Esophagus squamous epithelium (tissue), 5 donors: Measurements from ENCODE around the gene MAP1A. TPM values are rescaled to one million over a fixed set of nuclear protein-coding genes. Genes with fewer than 3 reads are reported as not detected.

ENCODE experiments used
- DNase-seq: peaks from one replicate; lab custom pipeline; 2025; lab: John Stamatoyannopoulos, UW
- H3K27ac ChIP-seq, 4 donors: fragments of 200-600 bp; sonication (generic); one replicate each; pipeline ENCODE4 v1.5.1; 2016 to 2019; ENCODE audit warnings: mild to moderate bottlenecking in 1 of 4
- H3K27me3 ChIP-seq, 4 donors: fragments of 200-600 bp; sonication (generic); 1 replicate in 3 of 4; 2 replicates in 1 of 4; pipeline versions ENCODE4 v1.5.1 to v1.6.0; 2017 to 2021; ENCODE audit warnings: antibody characterized with exemption in 1 of 4
- H3K36me3 ChIP-seq, 3 donors: fragments of 200-600 bp; sonication (generic); one replicate each; pipeline ENCODE4 v1.5.1; 2016 to 2019
- H3K4me1 ChIP-seq, 3 donors: fragments of 200-600 bp; sonication (generic); one replicate each; pipeline ENCODE4 v1.5.1; 2017 to 2019
- H3K4me3 ChIP-seq, 4 donors: fragments of 200-600 bp; sonication (generic); 1 replicate in 3 of 4; 2 replicates in 1 of 4; pipeline ENCODE4 v1.5.1; 2016 to 2019; ENCODE audit warnings: mild to moderate bottlenecking in 2 of 4, moderate library complexity in 1 of 4
- H3K9me3 ChIP-seq, 3 donors: fragments of 200-600 bp; sonication (generic); one replicate each; pipeline ENCODE4 v1.5.1; 2016 to 2019
- CTCF ChIP-seq, 6 experiments: fragments of 450-650 bp in 4 of 6; fragments of 200-600 bp in 2 of 6; sonication (generic) in 2 of 6; IDR thresholded peaks; one replicate each; pipeline ENCODE4 v1.5.1; 2016 to 2019; ENCODE audit warnings: antibody characterized with exemption in 6 of 6, mild to moderate bottlenecking in 4 of 6, moderate library complexity in 4 of 6
- POLR2A ChIP-seq, 4 donors: fragments of 450-650 bp; IDR thresholded peaks; one replicate each; pipeline ENCODE4 v1.6.1; 2017; ENCODE audit warnings: antibody characterized with exemption in 4 of 4, mild to moderate bottlenecking in 4 of 4, moderate library complexity in 3 of 4
- WGBS, 2 donors: methylation state at CpG; one replicate each; pipeline ENCODE4 v1.1.5; 2018; 5-methylcytosine and 5-hydroxymethylcytosine counted together
- intact Hi-C: fragments of 100-400 bp; cut with DNase I; formaldehyde crosslinking; loops from one replicate; pipeline ENCODE4 v1.15.0; 2022
- total RNA-seq, 4 donors: library from RNA; depleted of rRNA; stranded (reverse); fragments of >200 nt; gene quantifications; one replicate each; pipeline ENCODE4 v1.1.0, GENCODE V29; 2016
- donor health status: DM: yes; HTN: yes; CAD: no.

Gene MAP1A
- total RNA-seq, 4 donors from 2014 or later: 0.53 to 5.9 (median 2.3) TPM

- Histone ChIP-seq H3K4me1 (peaks cover 6 to 51% (median 14%) of the 10 kb centered on the region in 3 donors), H3K36me3 (peaks cover 0 to under 1% (median 0%) of the 10 kb centered on the region in 3 donors), H3K27me3 (peaks cover 0 to 43% (median 0%) of the 10 kb centered on the region in 4 donors), H3K9me3 (no peaks in the 10 kb centered on the region), H3K27ac (peak overlapping the region in 3 of 4 donors; percentile 79 to 89 (median 84)), H3K4me3 (no peak overlapping the region)
- intact Hi-C loops: no loop called here
- WGBS, 2 donors: 33 to 45% methylated on average over 2 of the region's 2 CpGs
- no peak for TF ChIP-seq POLR2A (IDR thresholded peaks at IDR 0.05)
- TF ChIP-seq CTCF (IDR thresholded peaks at IDR 0.05): no peak
- no peak for DNase-seq
Measured at GRCh38 chr15:43515741-43516140, 1.7 kb upstream of the MAP1A start.

DNA sequence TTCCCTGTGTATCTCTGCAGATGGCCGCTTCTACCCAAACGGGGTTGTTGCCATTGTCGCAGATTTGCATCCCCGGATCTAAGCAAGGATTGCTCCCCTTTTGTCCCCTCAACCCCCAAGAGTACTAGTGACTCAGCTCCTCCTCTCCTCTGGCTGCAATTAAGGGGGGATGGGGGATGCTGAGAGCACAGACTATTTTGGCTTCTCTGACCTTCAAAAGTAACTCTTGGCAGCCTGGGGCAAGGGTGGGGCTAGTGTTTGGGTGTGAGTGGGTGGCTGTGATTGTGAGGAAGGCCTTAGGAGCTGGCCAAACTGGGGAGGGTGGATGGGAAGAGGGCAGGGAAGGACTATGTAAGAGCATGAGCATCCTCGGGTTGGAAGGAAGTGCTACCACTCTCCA lies 1.2 kb upstream of the MAP1A start:
- Histone ChIP-seq H3K27ac (peak overlapping the region in 3 of 4 donors; percentile 79 to 89 (median 84)), H3K9me3 (no peaks in the 10 kb centered on the region), H3K4me1 (peaks cover 3 to 47% (median 11%) of the 10 kb centered on the region in 3 donors), H3K27me3 (peaks cover 0 to 43% (median 0%) of the 10 kb centered on the region in 4 donors), H3K36me3 (peaks cover 0 to 5% (median 0%) of the 10 kb centered on the region in 3 donors), H3K4me3 (peak overlapping the region in 1 of 4 donors; percentile 64)
- TF ChIP-seq POLR2A (IDR thresholded peaks at IDR 0.05) (no peak), CTCF (IDR thresholded peaks at IDR 0.05) (no peak)
- no peak for DNase-seq
- WGBS, 2 donors: 37 to 42% methylated on average over 5 of the region's 5 CpGs
- intact Hi-C loops: no loop called here

- whole genome bisulfite sequencing, 2 donors: 26 to 34% methylated on average over 4 of the region's 4 CpGs
- Histone ChIP-seq H3K4me3 (peak overlapping the region in 3 of 4 donors; percentile 43 to 64 (median 48)), H3K27me3 (peaks cover 0 to 38% (median 0%) of the 10 kb centered on the region in 4 donors), H3K4me1 (peaks cover 0 to 40% (median 8%) of the 10 kb centered on the region in 3 donors), H3K27ac (peak overlapping the region; percentile 50 to 89 (median 82)), H3K9me3 (no peaks in the 10 kb centered on the region), H3K36me3 (peaks cover 0 to 12% (median 0%) of the 10 kb centered on the region in 3 donors)
- DNase-seq: no peak
- TF ChIP-seq POLR2A (IDR thresholded peaks at IDR 0.05): no peak
- TF ChIP-seq CTCF (IDR thresholded peaks at IDR 0.05): no peak
- intact Hi-C loops: no loop called here
Measured at GRCh38 chr15:43516801-43517353, 531 bp upstream of the MAP1A start.

- Histone ChIP-seq H3K27me3 (peaks cover 0 to 35% (median 0%) of the 10 kb centered on the region in 4 donors), H3K27ac (peak overlapping the region; percentile 27 to 89 (median 82)), H3K4me3 (peak overlapping the region; percentile 25 to 64 (median 46)), H3K9me3 (no peaks in the 10 kb centered on the region), H3K36me3 (peaks cover 0 to 25% (median 0%) of the 10 kb centered on the region in 3 donors), H3K4me1 (peaks cover 0 to 40% (median 8%) of the 10 kb centered on the region in 3 donors)
- TF ChIP-seq CTCF (IDR thresholded peaks at IDR 0.05) (no peak), POLR2A (IDR thresholded peaks at IDR 0.05) (no peak)
- 6 to 9% methylated on average over 9 of the region's 18 CpGs for WGBS, 2 donors
- DNase-seq: no peak
- intact Hi-C loops: no loop called here
Measured at GRCh38 chr15:43518197-43518761, 871 bp downstream of the MAP1A start.

DNA sequence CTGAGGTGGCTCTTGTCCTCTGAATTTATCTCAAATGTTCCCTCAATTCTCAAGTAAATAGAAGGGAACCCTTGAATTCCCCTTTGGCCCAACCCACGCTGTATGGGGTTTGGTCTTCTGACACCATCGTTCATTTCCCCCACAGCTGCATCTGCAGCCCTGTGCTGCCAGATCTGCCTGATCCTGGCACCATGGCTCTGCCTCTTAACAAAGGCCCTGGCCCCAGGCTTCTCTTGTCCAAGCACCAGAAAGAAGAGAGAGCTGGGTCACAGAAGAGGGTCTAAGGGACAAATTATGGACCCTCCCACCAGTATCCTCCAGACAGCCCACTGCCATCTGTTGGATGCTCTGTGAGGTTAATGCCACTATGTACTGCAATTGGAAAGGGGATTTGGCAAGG lies 1.8 kb downstream of the MAP1A start:
- intact Hi-C loops: no loop called here
- WGBS, 2 donors: 41 to 46% methylated on average over 2 of the region's 2 CpGs

More for the DNA sequence above, 1.8 kb downstream of the MAP1A start:
- Histone ChIP-seq H3K27ac (peak overlapping the region in 3 of 4 donors; percentile 5 to 84 (median 79)), H3K4me1 (peaks cover 0 to 40% (median 8%) of the 10 kb centered on the region in 3 donors), H3K27me3 (peaks cover 0 to 35% (median 0%) of the 10 kb centered on the region in 4 donors), H3K9me3 (no peaks in the 10 kb centered on the region), H3K4me3 (no peak overlapping the region), H3K36me3 (peaks cover 0 to 34% (median 0%) of the 10 kb centered on the region in 3 donors)
- TF ChIP-seq POLR2A (IDR thresholded peaks at IDR 0.05) (no peak), CTCF (IDR thresholded peaks at IDR 0.05) (no peak)
- DNase-seq: no peak
